Colon (tissue), 2 donors: ENCODE results near the gene LPP.

Experiments used
- FAIRE-seq: peaks from 2 replicates; lab custom pipeline; 2012; peaks lifted over from hg19 to GRCh38; lab: Jason Lieb, UNC
- donor health status: control.
- donor health status: control.

Gene LPP

DNA sequence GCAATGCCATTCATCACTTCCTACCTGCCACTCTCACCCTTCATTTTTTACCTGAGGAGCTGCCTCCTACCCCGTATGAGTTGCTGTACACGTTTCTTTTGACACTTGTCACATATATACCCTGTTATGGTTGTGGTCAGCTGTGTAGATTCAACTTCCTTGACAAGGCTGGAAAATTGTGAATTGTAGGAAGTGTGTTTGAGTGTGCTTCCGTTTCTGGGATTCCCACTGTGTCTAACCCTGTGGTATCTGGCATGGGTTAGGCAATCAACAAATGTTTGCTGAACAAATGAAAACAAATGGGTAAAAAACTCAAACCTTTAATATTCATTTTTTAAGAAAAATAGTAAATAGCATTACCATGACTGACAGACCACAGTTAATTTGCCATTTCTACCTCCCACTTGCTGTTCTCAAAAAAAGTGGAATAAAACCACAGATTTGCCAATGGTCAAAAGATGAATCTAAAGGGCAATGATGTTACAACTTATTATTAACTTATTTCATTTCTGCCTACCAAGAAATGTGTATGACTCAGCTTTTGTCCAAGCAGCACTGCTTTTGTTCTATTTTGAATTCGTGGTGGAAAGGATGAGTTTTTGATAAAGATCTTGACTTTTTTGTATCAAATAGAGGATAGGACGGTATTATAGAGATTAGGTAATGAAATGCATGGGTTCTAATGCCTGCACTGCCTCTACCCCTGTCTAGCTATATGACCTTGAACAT lies 404.6 kb downstream of the LPP start:
- no peak for FAIRE-seq

GRCh38 chr3:188559072-188559429 lies 405.1 kb downstream of the LPP start:
- FAIRE-seq = no peak

DNA sequence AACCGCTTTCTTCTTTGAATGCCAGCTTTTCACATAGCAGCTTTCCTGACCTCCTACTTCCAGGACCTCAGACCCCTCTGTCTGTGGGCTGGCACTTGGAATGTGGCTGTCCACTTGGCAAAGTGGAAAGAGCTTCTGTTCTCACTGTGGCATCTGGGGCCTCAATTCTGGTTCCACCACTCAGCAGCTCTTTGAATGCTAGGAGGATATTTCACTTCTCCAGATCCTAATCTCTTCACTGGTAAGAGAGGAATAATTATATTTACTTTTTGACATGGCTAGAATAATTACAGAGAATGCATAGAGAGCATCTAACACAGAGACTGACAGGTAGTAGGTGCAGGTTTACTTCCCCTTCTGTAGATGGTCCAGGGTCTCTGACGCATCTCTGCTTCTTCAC lies 405.9 kb downstream of the LPP start:
- FAIRE-seq = no peak

GRCh38 chr3:188562144-188562543 lies 408.2 kb downstream of the LPP start:
- no peak for FAIRE-seq

- FAIRE-seq = no peak
Measured at GRCh38 chr3:188567478-188568195, 413.7 kb downstream of the LPP start.

DNA sequence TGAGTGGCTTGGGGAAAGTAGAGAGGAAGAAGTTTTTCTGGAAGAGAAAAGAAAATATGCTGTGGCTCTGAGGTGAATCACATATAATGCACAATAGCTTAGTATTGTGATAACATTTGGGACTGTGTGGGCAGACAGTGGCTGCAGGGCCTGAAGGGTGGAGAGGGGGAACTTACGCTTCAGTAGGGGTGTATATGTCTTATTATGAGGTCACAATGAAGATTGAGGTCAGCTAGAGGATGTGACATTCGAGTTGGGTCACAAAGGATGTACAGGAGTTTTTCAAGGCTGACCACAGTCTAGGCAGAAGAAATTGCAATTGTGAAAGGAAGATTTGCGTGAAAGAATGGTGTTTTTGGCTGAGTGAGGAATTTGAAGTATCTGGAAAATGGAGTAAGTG lies 414.8 kb downstream of the LPP start:
- no peak for FAIRE-seq

DNA sequence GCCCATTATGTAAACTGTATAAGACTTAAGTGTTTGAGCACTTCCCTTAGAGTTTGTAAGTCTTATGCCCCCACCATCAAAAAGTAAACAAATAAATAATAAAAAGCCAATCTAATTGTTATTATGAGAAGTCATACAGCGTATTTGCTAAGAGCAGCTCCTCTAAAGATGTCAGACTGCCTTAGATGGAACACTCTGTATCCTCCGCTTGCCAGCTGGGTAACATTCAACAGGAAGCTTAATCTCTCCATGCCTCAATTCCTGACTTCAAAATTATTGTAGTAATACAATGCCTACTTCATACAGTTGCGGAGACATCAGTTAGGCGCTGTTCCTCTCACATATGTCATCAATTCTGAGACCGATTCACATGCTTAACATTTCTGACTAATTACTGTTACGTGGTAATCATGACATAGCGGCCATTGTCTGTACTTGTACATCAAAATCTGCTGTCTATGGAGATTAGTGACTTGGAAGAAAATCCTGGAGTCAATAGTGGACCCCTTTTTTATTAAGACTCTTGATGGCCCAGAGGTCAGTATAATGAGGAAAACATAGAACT lies 417.7 kb downstream of the LPP start:
- no peak for FAIRE-seq

DNA sequence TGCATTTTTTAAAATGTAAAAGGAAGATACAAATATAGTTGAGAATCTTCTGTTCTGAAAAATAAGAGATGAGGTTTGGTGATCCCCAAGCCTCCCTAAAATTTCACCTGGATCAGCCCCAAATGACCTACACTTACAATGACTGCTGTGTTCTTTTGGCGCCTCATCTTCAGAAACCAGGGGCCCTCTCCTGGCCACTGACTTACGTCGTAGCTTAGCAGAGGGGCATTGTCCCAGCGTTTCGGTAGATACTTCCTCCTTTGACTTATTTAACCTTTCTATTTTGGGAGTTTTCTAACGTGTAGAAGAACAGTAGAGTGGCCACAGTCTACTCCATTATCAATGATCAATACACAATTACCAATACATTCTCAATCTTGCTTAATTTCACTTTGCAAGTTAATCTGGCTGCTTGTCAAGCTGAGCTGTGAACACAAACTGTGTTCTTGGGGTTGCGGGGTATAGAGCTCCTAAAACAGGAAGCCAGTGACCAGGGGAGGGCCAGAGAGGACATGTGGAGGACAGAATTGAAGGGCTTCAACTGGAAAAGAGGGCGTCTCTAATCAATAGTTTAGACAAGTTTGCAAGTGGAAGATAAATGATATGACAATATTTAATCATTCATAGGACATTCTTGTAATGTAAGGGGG lies 419.5 kb downstream of the LPP start:
- FAIRE-seq = no peak

DNA sequence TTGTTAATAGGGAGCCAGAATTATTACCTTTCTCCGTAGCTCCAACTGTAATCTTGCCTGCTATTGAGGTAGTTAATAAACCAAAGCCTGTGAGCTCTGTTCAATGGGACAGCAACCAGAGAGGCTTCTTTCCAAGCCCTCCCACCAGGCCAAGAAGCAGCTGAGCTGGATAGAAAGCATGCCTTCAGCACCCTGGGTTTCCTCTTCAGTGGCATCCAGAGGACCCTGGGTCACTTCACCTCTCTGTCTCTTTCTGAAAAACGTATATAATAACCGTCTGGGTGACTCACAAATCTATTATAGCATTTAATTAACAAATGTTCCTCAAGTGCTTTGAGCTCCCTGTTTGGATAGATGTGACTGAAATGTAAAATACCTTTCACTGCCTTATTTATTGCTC lies 420.0 kb downstream of the LPP start:
- FAIRE-seq = no peak

DNA sequence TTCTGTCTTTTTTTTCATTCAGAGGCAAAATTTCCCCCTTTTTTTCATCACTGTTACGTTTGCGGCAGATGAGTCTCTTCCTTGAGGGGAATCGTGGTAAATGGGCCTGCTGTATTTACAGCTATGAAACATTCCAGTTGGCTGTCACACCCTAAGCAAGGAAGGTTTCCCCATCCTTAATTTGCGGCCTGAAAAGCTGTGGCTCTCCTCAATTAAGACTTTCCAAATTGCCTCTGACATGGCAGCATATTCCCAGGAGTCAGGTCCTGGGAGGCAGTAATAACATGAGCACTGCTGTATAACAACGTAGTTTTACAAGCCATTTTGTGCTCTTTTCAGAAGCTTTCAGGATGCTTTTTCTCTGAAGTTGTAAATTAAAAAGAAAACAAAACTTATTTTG lies 420.9 kb downstream of the LPP start:
- no peak for FAIRE-seq

GRCh38 chr3:188575501-188575900 lies 421.5 kb downstream of the LPP start:
- FAIRE-seq = no peak

DNA sequence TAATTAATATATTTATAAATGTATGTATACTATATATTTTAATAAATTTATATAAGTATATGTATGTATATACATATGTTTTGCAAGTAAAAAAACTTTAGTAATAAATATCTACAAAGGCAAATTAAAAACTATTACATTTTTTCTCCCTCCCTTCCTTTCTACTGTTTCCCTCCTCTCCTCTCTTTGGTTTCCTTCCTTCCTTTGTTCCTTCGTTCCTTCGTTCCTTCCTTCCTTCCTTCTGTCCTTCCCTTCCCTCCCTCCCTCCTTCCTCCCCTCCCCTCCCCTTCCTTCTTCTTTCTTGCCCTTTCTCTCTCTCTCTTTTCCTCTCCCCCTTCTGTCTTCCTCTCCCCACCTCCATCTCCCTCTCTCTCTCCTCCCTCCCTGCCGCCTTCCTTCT lies 423.6 kb downstream of the LPP start:
- FAIRE-seq = no peak

- FAIRE-seq = no peak
Measured at GRCh38 chr3:188578576-188579363, 424.8 kb downstream of the LPP start.

GRCh38 chr3:188580223-188580622 lies 426.3 kb downstream of the LPP start:
- no peak for FAIRE-seq

GRCh38 chr3:188580659-188581058 lies 426.7 kb downstream of the LPP start:
- FAIRE-seq = no peak

GRCh38 chr3:188581365-188581764 lies 427.4 kb downstream of the LPP start:
- FAIRE-seq = no peak

DNA sequence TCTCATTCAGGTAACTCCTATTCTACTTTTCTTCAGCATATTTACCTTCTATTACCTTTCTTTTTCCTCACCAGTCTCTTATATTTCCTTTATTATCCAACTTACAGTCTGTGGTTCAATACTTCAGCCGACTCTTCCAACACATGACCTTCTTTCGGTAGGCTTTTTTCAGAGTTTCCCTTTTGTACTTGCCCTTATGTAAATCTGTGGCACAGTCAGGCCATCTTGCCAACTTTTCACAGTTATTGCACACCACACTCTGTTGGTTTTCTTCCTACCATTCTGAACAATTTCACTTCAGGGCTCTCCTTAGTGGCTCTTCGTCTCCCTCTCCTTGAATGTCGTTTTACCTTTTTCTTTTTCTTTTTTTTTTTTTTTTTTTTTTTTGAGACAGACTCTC lies 427.8 kb downstream of the LPP start:
- no peak for FAIRE-seq

GRCh38 chr3:188583341-188584161 lies 429.6 kb downstream of the LPP start:
- no peak for FAIRE-seq

- no peak for FAIRE-seq
Measured at GRCh38 chr3:188584162-188584529, 430.2 kb downstream of the LPP start.

GRCh38 chr3:188584958-188585689 lies 431.2 kb downstream of the LPP start:
- FAIRE-seq = no peak

- peak; percentile 41 for FAIRE-seq
Measured at GRCh38 chr3:188589071-188589470, 435.1 kb downstream of the LPP start.
